Rectal smooth muscle tissue (tissue), 1 donor: ENCODE results near the gene MGAT4B.

Experiments used
- H3K27ac ChIP-seq: one replicate; pipeline ENCODE4 v1.7.0; 2013; ENCODE audit warnings: low read depth, low read length, inconsistent platforms
- H3K27me3 ChIP-seq: one replicate; pipeline ENCODE4 v1.7.0; 2013; ENCODE audit warnings: low read length; ENCODE audit not compliant: control insufficient read depth, insufficient read depth
- H3K36me3 ChIP-seq: one replicate; pipeline ENCODE4 v1.7.0; 2013; ENCODE audit warnings: low read length; ENCODE audit not compliant: control insufficient read depth, insufficient read depth
- H3K4me1 ChIP-seq: one replicate; pipeline ENCODE4 v1.7.0; 2013; ENCODE audit warnings: low read length; ENCODE audit not compliant: control insufficient read depth, insufficient read depth
- H3K4me3 ChIP-seq: one replicate; pipeline ENCODE4 v1.7.0; 2013; ENCODE audit warnings: low read length
- H3K9ac ChIP-seq: one replicate; pipeline ENCODE4 v1.7.0; 2013; ENCODE audit warnings: low read length

The MGAT4B gene

DNA sequence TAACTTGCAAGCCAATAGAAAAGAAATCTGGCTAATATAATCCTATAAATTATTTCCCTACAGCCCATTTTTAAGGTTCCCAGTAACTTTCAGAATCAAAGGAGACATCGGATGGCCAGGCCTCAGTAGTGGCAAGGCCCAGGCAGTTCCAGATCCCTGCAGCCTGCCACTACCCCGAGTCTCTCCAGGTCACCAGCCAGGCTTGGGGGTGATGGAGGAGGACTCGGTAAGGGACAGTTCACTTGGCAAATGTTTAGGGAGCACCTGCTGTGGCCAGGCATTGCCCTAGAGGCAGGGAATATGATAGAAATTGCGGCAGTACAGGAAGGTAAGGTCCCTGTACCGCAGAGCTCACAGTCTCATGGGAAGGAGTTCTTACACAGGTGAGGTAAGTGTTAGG is 28.1 kb downstream of the MGAT4B start:
- Histone ChIP-seq H3K9ac (no peak overlapping the region), H3K36me3 (peaks cover 27% of the 10 kb centered on the region), H3K4me3 (no peak overlapping the region), H3K27me3 (no peaks in the 10 kb centered on the region), H3K4me1 (no peaks in the 10 kb centered on the region), H3K27ac (no peak overlapping the region)

DNA sequence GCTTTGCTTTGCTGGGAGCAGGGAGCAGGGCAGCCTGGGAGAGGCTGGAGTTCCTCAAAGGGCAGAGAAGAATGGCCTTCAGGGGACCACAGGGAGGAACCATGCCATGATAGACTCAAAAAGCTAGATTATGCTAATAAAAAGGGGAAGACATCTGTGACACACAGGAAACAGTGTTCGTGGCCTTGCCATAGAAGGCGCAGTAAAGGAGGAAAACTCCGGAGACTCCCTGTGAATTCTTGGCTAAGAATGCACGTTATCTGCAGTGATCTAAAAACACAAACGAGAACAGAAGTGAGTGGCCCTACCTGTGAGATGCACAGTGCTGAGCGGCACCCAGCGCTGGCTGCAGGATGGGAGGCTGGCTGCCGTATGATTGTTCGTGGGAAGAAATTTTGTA is 28.8 kb downstream of the MGAT4B start:
- Histone ChIP-seq H3K4me3 (no peak overlapping the region), H3K27ac (no peak overlapping the region), H3K36me3 (peaks cover 30% of the 10 kb centered on the region), H3K9ac (no peak overlapping the region), H3K4me1 (no peaks in the 10 kb centered on the region), H3K27me3 (no peaks in the 10 kb centered on the region)

DNA sequence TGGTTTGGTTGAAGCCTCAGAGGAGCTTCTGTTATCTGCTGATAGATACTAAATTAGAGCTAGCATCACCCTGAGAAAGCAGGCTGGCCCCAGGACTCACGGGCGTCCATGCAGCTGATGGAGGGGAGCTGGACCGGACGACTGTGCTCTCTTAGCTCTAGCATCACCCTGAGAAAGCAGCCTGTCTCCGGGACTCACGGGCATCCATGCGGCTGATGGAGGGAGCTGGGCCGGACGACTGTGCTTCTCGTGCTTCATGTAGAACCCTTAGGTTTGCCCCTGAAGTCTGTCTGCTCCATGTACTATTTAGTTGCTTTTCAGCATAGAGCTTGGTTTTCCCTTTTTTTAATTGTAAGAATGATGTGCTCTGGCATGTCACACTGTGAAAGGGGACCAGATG is 29.2 kb downstream of the MGAT4B start:
- H3K36me3 ChIP-seq: peaks cover 31% of the 10 kb centered on the region

DNA sequence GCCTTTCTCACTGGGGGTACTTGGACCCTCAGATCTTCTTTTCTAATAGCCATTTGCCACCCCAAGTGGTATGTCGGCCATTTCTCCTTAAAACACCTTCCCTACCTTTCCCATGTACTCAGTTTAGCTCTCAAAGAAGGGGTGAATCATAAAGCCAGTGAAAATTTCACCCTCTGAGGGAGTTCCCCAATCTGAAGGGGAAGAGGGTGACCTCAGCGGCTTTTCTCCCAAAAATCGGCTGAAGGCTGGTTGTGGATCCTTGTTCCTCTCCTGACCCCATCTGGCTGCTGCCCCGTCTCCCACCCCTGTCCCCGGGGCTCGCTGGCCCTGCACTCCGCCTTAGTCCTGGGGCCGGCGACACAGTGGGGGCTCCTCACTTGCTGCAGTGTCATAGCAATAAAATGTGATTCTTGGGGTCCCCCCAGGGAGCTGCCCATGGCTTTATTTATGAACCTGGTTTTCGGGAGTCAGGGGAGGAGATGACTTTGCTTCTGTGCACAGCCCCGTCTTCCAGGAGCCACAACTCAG is 30.2 kb downstream of the MGAT4B start:
- no peaks in the 10 kb centered on the region for H3K4me1 ChIP-seq
- peaks cover 36% of the 10 kb centered on the region for H3K36me3 ChIP-seq
- H3K27me3 ChIP-seq: no peaks in the 10 kb centered on the region
- H3K9ac ChIP-seq: no peak overlapping the region
- no peak overlapping the region for H3K27ac ChIP-seq
- H3K4me3 ChIP-seq: no peak overlapping the region

More for the DNA sequence above, 29.2 kb downstream of the MGAT4B start:
- no peak overlapping the region for H3K4me3 ChIP-seq
- H3K4me1 ChIP-seq: no peaks in the 10 kb centered on the region
- no peak overlapping the region for H3K9ac ChIP-seq
- H3K27ac ChIP-seq: no peak overlapping the region
- H3K27me3 ChIP-seq: no peaks in the 10 kb centered on the region

DNA sequence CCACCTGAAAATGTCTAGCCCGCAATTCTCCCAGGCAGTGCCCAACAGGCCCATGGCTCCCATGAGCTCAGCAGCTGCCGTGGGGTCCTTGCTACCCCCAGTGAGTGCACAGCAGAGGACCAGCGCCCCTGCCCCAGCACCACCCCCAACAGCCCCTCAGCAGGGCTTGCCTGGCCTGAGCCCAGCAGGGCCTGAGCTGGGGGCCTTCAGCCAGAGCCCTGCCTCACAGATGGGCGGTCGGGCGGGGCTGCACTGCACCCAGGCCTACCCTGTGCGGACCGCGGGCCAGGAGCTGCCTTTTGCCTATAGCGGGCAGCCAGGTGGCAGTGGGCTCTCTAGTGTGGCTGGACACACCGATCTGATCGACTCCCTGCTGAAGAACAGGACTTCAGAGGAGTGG is 32.2 kb downstream of the MGAT4B start:
- Histone ChIP-seq H3K9ac (no peak overlapping the region), H3K27ac (no peak overlapping the region), H3K27me3 (no peaks in the 10 kb centered on the region), H3K36me3 (peaks cover 50% of the 10 kb centered on the region), H3K4me3 (no peak overlapping the region), H3K4me1 (no peaks in the 10 kb centered on the region)

DNA sequence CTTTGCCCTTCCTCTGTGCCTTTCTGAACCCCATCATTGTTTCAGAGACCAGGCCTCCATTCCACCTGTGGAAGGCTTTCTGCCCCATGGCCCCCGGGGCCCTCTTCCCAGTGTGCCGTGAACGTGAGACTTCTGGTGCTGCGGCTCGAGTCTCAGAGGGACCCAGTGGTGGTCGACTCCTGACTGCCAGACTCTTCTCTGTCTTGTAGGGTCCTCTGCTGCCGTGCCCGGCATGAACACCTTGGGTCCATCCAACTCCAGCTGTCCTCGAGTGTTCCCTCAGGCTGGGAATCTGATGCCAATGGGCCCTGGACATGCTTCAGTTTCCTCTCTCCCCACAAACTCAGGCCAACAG is 33.0 kb downstream of the MGAT4B start:
- H3K36me3 ChIP-seq: peaks cover 55% of the 10 kb centered on the region

DNA sequence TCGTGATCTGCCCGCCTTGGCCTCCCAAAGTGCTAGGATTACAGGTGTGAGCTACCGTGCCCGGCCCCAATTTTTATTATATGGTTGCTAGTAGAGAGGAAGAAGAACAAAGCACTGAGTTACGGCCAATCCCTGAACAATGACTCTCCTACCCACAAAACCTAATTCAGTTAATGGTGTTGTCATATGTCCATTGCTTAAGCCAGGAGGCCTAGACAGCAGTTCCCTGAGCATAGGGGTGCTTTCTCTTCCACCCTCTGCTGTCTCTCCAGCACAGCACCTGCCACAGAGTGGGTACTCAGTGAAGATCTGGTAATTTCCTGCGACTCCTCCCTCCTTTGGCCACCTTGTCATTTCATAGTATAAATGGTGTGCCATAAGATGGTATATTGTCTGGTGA is 34.3 kb downstream of the MGAT4B start:
- peaks cover 57% of the 10 kb centered on the region for H3K36me3 ChIP-seq
- H3K27ac ChIP-seq: no peak overlapping the region
- H3K4me1 ChIP-seq: no peaks in the 10 kb centered on the region
- H3K27me3 ChIP-seq: no peaks in the 10 kb centered on the region
- H3K9ac ChIP-seq: no peak overlapping the region
- no peak overlapping the region for H3K4me3 ChIP-seq

More for the DNA sequence above, 33.0 kb downstream of the MGAT4B start:
- no peak overlapping the region for H3K9ac ChIP-seq
- no peaks in the 10 kb centered on the region for H3K4me1 ChIP-seq
- H3K27ac ChIP-seq: no peak overlapping the region
- no peak overlapping the region for H3K4me3 ChIP-seq
- H3K27me3 ChIP-seq: no peaks in the 10 kb centered on the region

DNA sequence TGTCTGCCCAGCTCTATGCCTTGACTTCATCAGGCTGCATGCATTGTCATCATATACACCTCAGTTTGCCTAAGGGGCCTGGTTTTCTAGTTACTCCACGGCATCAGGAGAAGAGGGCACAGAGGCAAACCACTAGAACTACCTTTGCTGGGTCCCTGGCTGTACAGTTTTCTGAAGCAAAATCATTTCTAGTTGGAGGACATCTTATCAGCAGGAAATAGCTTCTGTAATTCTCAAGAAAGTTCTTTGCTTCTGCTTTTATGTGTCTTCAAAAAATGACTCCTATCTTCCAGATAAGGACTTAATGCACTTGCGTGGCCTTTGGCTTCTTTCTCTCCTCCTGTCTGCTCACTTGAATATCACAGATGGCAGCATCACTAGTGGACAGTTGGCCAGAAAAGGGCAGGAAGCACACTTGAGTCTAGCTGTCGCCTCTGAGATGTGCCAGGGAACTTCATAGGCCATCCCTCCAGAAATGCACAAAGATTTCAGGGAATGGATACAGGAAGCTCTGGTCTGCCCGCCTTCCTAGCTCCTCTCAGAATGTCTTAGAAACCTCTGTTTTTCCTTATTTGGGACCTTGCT is 35.3 kb downstream of the MGAT4B start:
- H3K36me3 ChIP-seq: peaks cover 57% of the 10 kb centered on the region
- H3K27ac ChIP-seq: no peak overlapping the region
- no peak overlapping the region for H3K9ac ChIP-seq
- H3K4me3 ChIP-seq: no peak overlapping the region
- H3K27me3 ChIP-seq: no peaks in the 10 kb centered on the region
- no peaks in the 10 kb centered on the region for H3K4me1 ChIP-seq

DNA sequence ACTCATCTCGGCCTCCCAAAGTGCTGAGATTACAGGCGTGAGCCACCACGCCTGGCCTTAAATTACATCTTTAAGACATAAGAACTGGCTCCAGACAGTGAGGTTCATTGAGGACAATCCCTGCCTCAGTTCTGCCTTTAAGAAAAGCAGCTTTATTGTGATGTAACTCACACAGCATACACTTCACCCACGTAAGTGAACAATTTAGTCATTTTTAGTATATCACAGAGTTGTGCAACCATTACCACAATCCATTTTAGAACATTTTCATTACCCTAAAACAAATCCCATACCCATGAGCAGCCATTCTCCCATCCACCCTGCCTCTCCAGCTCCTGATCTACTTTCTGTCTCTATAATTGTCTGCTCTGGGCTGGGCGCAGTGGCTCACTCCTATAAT is 36.9 kb downstream of the MGAT4B start:
- Histone ChIP-seq H3K9ac (no peak overlapping the region), H3K36me3 (peaks cover 54% of the 10 kb centered on the region), H3K4me3 (no peak overlapping the region), H3K27me3 (no peaks in the 10 kb centered on the region), H3K27ac (no peak overlapping the region), H3K4me1 (peaks cover 3% of the 10 kb centered on the region)

DNA sequence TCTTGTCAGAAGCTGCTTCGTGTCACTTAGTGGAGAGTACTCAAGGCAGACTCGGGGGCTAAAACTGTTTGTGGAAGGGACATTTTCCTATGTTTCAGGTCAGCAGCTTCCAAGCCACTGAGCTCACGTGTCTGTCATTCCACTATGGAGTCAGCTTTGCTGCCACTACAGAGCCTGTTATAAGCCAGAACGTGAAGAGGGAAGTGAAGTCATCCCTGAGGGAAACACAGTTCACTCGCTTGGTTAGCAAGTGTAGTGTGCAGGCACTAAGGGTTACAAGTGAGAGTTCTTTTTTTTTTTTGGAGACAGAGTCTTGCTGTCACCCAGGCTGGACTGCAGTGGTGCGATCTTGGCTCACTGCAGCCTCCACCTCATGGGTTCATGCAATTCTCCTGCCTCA is 37.4 kb downstream of the MGAT4B start:
- H3K36me3 ChIP-seq: peaks cover 49% of the 10 kb centered on the region
- no peaks in the 10 kb centered on the region for H3K27me3 ChIP-seq
- H3K27ac ChIP-seq: no peak overlapping the region
- no peak overlapping the region for H3K9ac ChIP-seq
- peaks cover 3% of the 10 kb centered on the region for H3K4me1 ChIP-seq
- H3K4me3 ChIP-seq: no peak overlapping the region

DNA sequence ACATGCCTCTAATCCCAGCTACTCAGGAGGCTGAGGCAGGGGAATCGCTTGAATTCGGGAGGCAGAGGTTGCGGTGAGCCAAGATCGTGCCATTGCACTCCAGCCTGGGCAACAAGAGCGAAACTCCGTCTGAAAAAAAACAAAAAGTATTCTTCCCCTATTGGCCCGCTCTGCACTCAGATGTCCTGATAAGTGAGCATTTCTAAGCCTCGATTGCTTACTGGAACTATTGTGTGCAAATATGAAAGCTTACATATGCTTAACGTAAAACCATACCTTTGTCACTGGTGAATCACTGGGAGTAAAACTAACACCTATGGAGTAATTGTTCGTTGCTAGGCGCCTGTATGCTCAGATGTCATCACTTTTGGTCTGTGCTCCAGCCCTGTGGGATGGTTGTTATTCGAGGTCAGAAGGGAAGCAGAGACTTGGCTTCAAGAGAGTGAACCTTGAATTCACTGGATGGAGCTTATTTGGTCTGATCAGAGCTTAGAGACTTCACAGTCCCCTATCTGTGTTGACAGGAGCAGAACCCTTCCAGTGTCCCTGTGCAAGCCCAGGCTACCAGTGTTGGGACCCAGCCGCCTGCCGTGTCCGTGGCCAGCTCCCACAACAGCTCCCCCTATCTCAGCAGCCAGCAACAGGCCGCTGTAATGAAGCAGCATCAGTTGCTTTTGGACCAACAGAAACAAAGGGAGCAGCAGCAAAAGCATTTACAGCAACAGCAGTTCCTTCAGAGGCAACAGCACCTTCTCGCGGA is 38.2 kb downstream of the MGAT4B start:
- H3K4me1 ChIP-seq: peaks cover 7% of the 10 kb centered on the region
- no peaks in the 10 kb centered on the region for H3K27me3 ChIP-seq
- H3K27ac ChIP-seq: no peak overlapping the region
- H3K36me3 ChIP-seq: peaks cover 41% of the 10 kb centered on the region
- no peak overlapping the region for H3K9ac ChIP-seq
- no peak overlapping the region for H3K4me3 ChIP-seq

DNA sequence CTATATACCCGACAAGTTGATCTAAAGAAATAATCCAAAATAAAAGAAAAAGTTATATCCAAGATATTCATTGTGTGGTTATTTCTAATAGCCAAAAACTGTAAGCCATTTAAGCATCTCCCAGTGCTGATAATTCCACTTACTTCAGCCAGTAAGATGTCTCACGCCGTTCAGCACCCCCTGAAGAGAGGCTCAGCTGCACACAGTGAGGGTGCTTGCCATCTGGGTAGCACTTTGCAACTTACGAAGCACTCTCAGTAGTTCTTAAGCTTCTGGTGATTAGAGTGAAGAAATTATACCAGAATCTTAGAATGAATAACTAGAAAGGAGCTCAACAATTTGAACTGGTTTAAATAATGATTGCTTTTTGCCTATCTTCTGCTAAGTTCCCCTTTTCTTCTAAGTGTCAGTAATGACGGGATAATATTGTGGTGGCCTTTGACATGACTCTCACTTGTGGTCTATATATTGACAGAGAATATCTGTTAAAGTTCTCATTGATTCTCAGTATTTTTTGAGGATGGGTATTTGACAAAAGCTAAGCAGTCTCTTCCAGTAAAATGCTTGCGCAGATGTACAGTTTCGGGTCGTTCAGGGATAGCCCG is 39.1 kb downstream of the MGAT4B start:
- Histone ChIP-seq H3K36me3 (peaks cover 39% of the 10 kb centered on the region), H3K27ac (no peak overlapping the region), H3K27me3 (no peaks in the 10 kb centered on the region), H3K4me1 (peaks cover 15% of the 10 kb centered on the region), H3K9ac (no peak overlapping the region), H3K4me3 (no peak overlapping the region)
